Esophagus squamous epithelium (tissue), 5 donors: ENCODE data around the gene NSD2. TPM values are rescaled to one million over a fixed set of nuclear protein-coding genes. Genes with fewer than 3 reads are reported as not detected.

Experiments used
- DNase-seq: peaks from one replicate; lab custom pipeline; 2025; lab: John Stamatoyannopoulos, UW
- H3K27ac ChIP-seq, 4 donors: fragments of 200-600 bp; sonication (generic); one replicate each; pipeline ENCODE4 v1.5.1; 2016 to 2019; ENCODE audit warnings: mild to moderate bottlenecking in 1 of 4
- H3K27me3 ChIP-seq, 4 donors: fragments of 200-600 bp; sonication (generic); 1 replicate in 3 of 4; 2 replicates in 1 of 4; pipeline versions ENCODE4 v1.5.1 to v1.6.0; 2017 to 2021; ENCODE audit warnings: antibody characterized with exemption in 1 of 4
- H3K36me3 ChIP-seq, 3 donors: fragments of 200-600 bp; sonication (generic); one replicate each; pipeline ENCODE4 v1.5.1; 2016 to 2019
- H3K4me1 ChIP-seq, 3 donors: fragments of 200-600 bp; sonication (generic); one replicate each; pipeline ENCODE4 v1.5.1; 2017 to 2019
- H3K4me3 ChIP-seq, 4 donors: fragments of 200-600 bp; sonication (generic); 1 replicate in 3 of 4; 2 replicates in 1 of 4; pipeline ENCODE4 v1.5.1; 2016 to 2019; ENCODE audit warnings: mild to moderate bottlenecking in 2 of 4, moderate library complexity in 1 of 4
- H3K9me3 ChIP-seq, 3 donors: fragments of 200-600 bp; sonication (generic); one replicate each; pipeline ENCODE4 v1.5.1; 2016 to 2019
- CTCF ChIP-seq, 6 experiments: fragments of 450-650 bp in 4 of 6; fragments of 200-600 bp in 2 of 6; sonication (generic) in 2 of 6; IDR thresholded peaks; one replicate each; pipeline ENCODE4 v1.5.1; 2016 to 2019; ENCODE audit warnings: antibody characterized with exemption in 6 of 6, mild to moderate bottlenecking in 4 of 6, moderate library complexity in 4 of 6
- POLR2A ChIP-seq, 4 donors: fragments of 450-650 bp; IDR thresholded peaks; one replicate each; pipeline ENCODE4 v1.6.1; 2017; ENCODE audit warnings: antibody characterized with exemption in 4 of 4, mild to moderate bottlenecking in 4 of 4, moderate library complexity in 3 of 4
- WGBS, 2 donors: methylation state at CpG; one replicate each; pipeline ENCODE4 v1.1.5; 2018; 5-methylcytosine and 5-hydroxymethylcytosine counted together
- intact Hi-C: fragments of 100-400 bp; cut with DNase I; formaldehyde crosslinking; loops from one replicate; pipeline ENCODE4 v1.15.0; 2022
- total RNA-seq, 4 donors: library from RNA; depleted of rRNA; stranded (reverse); fragments of >200 nt; gene quantifications; one replicate each; pipeline ENCODE4 v1.1.0, GENCODE V29; 2016
- donor health status: DM: yes; HTN: yes; CAD: no.

Gene NSD2
- total RNA-seq, 4 donors from 2014 or later: 31.9 to 36.4 (median 34.5) TPM

- Histone ChIP-seq H3K27me3 (no peaks in the 10 kb centered on the region), H3K4me3 (no peak overlapping the region), H3K27ac (no peak overlapping the region), H3K9me3 (no peaks in the 10 kb centered on the region), H3K4me1 (no peaks in the 10 kb centered on the region), H3K36me3 (peaks cover 13 to 93% (median 21%) of the 10 kb centered on the region in 3 donors)
- TF ChIP-seq CTCF (IDR thresholded peaks at IDR 0.05): no peak
- no peak for TF ChIP-seq POLR2A (IDR thresholded peaks at IDR 0.05)
- DNase-seq: no peak
- 87 to 98% methylated on average over 3 to 7 of the region's 11 CpGs for WGBS, 2 donors
- intact Hi-C loops: no loop called here
Measured at GRCh38 chr4:1975880-1976279, 104.7 kb downstream of the NSD2 start.

GRCh38 chr4:1976416-1977352, 105.5 kb downstream of the NSD2 start:
- no peaks in the 10 kb centered on the region for H3K27me3 ChIP-seq
- H3K27ac ChIP-seq: no peak overlapping the region
- no peak overlapping the region for H3K4me3 ChIP-seq
- peaks cover 13 to 93% (median 21%) of the 10 kb centered on the region in 3 donors for H3K36me3 ChIP-seq
- DNase-seq: no peak
- TF ChIP-seq CTCF (IDR thresholded peaks at IDR 0.05) (no peak), POLR2A (IDR thresholded peaks at IDR 0.05) (no peak)
- WGBS, 2 donors: 90 to 92% methylated on average over 11 to 19 of the region's 35 CpGs
- peaks cover 0 to 8% (median 0%) of the 10 kb centered on the region in 3 donors for H3K4me1 ChIP-seq
- intact Hi-C loops: no loop called here
- H3K9me3 ChIP-seq: no peaks in the 10 kb centered on the region

- peaks cover 0 to 18% (median 3%) of the 10 kb centered on the region in 3 donors for H3K4me1 ChIP-seq
- no peak for TF ChIP-seq POLR2A (IDR thresholded peaks at IDR 0.05)
- no peak for TF ChIP-seq CTCF (IDR thresholded peaks at IDR 0.05)
- intact Hi-C loops: no loop called here
- peaks cover 22 to 100% (median 22%) of the 10 kb centered on the region in 3 donors for H3K36me3 ChIP-seq
- DNase-seq: no peak
- no peak overlapping the region for H3K4me3 ChIP-seq
- WGBS, 2 donors: 91 to 98% methylated on average over 13 of the region's 13 CpGs
- no peaks in the 10 kb centered on the region for H3K9me3 ChIP-seq
- no peaks in the 10 kb centered on the region for H3K27me3 ChIP-seq
- no peak overlapping the region for H3K27ac ChIP-seq
Measured at GRCh38 chr4:1978226-1978625, 107.0 kb downstream of the NSD2 start.

- H3K4me1 ChIP-seq: peaks cover 0 to 18% (median 3%) of the 10 kb centered on the region in 3 donors
- no peaks in the 10 kb centered on the region for H3K27me3 ChIP-seq
- no peak overlapping the region for H3K4me3 ChIP-seq
- no peaks in the 10 kb centered on the region for H3K9me3 ChIP-seq
- intact Hi-C loops: no loop called here
- no peak overlapping the region for H3K27ac ChIP-seq
- no peak for DNase-seq
- TF ChIP-seq POLR2A (IDR thresholded peaks at IDR 0.05) (no peak), CTCF (IDR thresholded peaks at IDR 0.05) (no peak)
- WGBS, 2 donors: 89 to 91% methylated on average over 26 of the region's 45 CpGs
- peaks cover 23 to 100% (median 29%) of the 10 kb centered on the region in 3 donors for H3K36me3 ChIP-seq
Measured at GRCh38 chr4:1978741-1979476, 107.7 kb downstream of the NSD2 start.
